GM18870 (cell line): Measurements from ENCODE around the gene PIP4K2A.
"Not testable (repeated sequence)": the region's sequence is repeated elsewhere in the genome, so short reads cannot be mapped to it uniquely, and the experiment has no call there.

Source experiments
- ATAC-seq: cut with Tn5 transposase; IDR thresholded peaks from one replicate; pipeline ENCODE4 v1.9.1; 2021; ENCODE audit warnings: moderate library complexity; ENCODE audit not compliant: unreplicated experiment

PIP4K2A gene

GRCh38 chr10:22531441-22531840 is 182.9 kb downstream of the PIP4K2A start:
- ATAC-seq = no peak

- no peak for ATAC-seq
Measured at GRCh38 chr10:22531008-22531407, 183.4 kb downstream of the PIP4K2A start.

GRCh38 chr10:22527520-22527919 is 186.9 kb downstream of the PIP4K2A start:
- ATAC-seq = no peak

GRCh38 chr10:22524333-22524732 is 190.0 kb downstream of the PIP4K2A start:
- ATAC-seq = not testable (repeated sequence)

- not testable (repeated sequence) for ATAC-seq
Measured at GRCh38 chr10:22520645-22521044, 193.7 kb downstream of the PIP4K2A start.

- ATAC-seq = no peak
Measured at GRCh38 chr10:22518167-22518724, 196.1 kb downstream of the PIP4K2A start.

- ATAC-seq = no peak
Measured at GRCh38 chr10:22515009-22515408, 199.4 kb downstream of the PIP4K2A start.

GRCh38 chr10:22514414-22514758 is 200.0 kb downstream of the PIP4K2A start:
- not testable (repeated sequence) for ATAC-seq

GRCh38 chr10:22513483-22514413 is 200.6 kb downstream of the PIP4K2A start:
- not testable (repeated sequence) for ATAC-seq

- ATAC-seq = not testable (repeated sequence)
Measured at GRCh38 chr10:22512015-22512414, 202.4 kb downstream of the PIP4K2A start.

GRCh38 chr10:22508214-22508613 is 206.2 kb downstream of the PIP4K2A start:
- not testable (repeated sequence) for ATAC-seq

GRCh38 chr10:22505911-22506685 is 208.3 kb downstream of the PIP4K2A start:
- no peak for ATAC-seq

GRCh38 chr10:22504766-22505165 is 209.6 kb downstream of the PIP4K2A start:
- no peak for ATAC-seq

GRCh38 chr10:22503315-22504088 is 210.9 kb downstream of the PIP4K2A start:
- no peak for ATAC-seq

- no peak for ATAC-seq
Measured at GRCh38 chr10:22501863-22502262, 212.5 kb downstream of the PIP4K2A start.

GRCh38 chr10:22501413-22501812 is 213.0 kb downstream of the PIP4K2A start:
- ATAC-seq = no peak

GRCh38 chr10:22500656-22501340 is 213.6 kb downstream of the PIP4K2A start:
- no peak for ATAC-seq

- ATAC-seq = not testable (repeated sequence)
Measured at GRCh38 chr10:22499973-22500372, 214.4 kb downstream of the PIP4K2A start.

- ATAC-seq = no peak
Measured at GRCh38 chr10:22495396-22495795, 219.0 kb downstream of the PIP4K2A start.

GRCh38 chr10:22494007-22494406 is 220.4 kb downstream of the PIP4K2A start:
- no peak for ATAC-seq
